IPS-NIHi7 (cell line): Measurements from ENCODE around the gene ACTN4.

Source experiments
- DNase-seq: peaks from one replicate; pipeline ENCODE4 v3.0.0; 2012; ENCODE audit warnings: mixed read lengths; ENCODE audit errors: extremely low spot score

The ACTN4 gene

GRCh38 chr19:38709671-38710415, 62.4 kb downstream of the ACTN4 start:
- no peak for DNase-seq

- no peak for DNase-seq
Observed at GRCh38 chr19:38710416-38710702, 62.9 kb downstream of the ACTN4 start.

- no peak for DNase-seq
Observed at GRCh38 chr19:38710928-38711725, 63.7 kb downstream of the ACTN4 start.

DNA sequence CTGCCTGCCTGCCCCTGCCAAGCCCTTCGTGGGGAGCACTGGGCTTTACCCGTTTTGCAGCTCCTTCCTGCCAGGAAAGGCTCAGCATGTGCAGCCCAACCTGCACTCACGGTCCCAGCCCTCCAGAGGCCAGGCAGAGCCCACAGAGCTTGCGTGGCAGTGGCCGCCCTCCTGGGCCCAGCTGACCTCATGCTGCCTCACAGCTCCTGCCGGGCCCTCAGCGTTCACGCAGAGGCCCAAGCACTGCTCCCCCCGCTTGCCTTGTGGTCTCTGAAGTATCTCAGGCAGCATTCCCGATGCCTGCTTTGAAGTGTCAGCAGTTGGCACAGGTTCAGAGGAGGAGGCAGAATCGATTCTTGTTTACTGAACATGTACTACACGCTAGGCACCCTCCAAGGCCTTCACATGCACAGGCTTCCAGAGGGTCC, 64.3 kb downstream of the ACTN4 start:
- DNase-seq: no peak

DNA sequence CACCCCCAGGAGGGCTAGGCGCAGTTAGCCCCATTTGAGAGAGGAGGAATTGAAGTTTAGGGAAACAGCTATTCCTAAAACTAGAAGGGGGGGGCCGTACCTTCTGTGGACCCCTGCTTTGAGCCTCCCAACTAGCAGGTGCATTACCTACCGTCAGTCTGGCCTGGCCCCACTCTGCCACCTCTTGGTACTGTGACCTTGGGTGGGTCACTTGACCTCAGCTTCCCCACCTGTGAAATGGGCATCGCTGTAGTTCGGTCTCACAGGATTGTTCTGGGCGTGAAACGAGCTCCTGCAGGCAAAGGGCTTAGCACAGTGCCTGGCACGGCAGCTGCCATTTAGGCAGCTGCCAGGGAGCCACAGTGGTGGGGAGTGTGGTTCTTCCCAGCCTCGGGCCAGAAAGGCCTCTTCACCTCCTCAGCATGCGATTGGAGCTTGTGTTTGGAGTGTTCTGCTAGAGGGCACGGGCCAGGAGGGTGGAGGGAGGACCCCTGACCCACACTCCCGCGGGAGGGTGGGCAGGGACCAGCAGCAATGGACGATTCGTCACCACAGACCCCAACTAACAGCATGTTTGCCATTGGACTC, 64.8 kb downstream of the ACTN4 start:
- no peak for DNase-seq

- DNase-seq: no peak
Observed at GRCh38 chr19:38713227-38713649, 65.8 kb downstream of the ACTN4 start.

DNA sequence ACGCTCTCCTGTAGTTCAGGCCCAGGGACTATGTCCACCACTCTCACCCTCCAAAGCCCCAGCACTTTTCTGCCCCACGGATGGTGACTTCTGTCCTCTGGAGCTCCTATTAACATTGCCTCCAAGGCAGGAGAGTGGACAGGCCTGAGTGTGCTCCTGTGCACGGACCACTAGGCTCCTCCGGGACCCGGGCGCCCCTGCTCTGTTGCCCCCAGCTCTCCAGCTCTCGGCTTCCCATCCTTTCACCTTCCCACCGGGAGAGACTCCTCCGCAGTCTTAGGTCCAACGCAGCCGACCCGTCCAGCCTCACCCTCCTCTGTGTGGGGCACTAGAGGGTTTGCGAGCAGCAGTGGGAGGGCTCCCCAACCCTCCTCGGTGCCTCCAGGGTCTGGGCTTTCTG, 66.4 kb downstream of the ACTN4 start:
- DNase-seq: no peak

- DNase-seq: no peak
Observed at GRCh38 chr19:38714354-38714778, 66.9 kb downstream of the ACTN4 start.

DNA sequence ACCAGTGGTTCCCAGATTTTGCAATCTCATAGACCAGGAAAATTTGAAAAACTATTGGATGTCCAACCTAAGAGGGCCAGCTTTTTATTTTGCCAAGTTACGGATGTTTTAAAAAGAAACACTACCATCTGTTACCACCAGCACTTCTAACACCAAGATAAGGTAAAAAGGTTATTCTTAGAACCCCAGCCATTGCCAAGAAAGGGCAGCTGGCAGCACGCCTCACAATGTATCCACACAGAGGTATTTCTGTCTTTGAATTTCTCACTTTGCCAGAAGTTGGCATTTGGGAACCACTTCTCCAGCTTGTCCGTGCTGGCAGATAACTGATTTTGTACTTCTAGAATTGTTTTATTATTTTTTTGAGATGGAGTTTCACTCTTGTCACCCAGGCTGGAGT, 68.1 kb downstream of the ACTN4 start:
- DNase-seq: no peak

GRCh38 chr19:38717051-38717450, 69.6 kb downstream of the ACTN4 start:
- DNase-seq: no peak

GRCh38 chr19:38717855-38718254, 70.4 kb downstream of the ACTN4 start:
- DNase-seq: no peak

GRCh38 chr19:38718747-38719543, 71.5 kb downstream of the ACTN4 start:
- DNase-seq: peak; percentile 76

DNA sequence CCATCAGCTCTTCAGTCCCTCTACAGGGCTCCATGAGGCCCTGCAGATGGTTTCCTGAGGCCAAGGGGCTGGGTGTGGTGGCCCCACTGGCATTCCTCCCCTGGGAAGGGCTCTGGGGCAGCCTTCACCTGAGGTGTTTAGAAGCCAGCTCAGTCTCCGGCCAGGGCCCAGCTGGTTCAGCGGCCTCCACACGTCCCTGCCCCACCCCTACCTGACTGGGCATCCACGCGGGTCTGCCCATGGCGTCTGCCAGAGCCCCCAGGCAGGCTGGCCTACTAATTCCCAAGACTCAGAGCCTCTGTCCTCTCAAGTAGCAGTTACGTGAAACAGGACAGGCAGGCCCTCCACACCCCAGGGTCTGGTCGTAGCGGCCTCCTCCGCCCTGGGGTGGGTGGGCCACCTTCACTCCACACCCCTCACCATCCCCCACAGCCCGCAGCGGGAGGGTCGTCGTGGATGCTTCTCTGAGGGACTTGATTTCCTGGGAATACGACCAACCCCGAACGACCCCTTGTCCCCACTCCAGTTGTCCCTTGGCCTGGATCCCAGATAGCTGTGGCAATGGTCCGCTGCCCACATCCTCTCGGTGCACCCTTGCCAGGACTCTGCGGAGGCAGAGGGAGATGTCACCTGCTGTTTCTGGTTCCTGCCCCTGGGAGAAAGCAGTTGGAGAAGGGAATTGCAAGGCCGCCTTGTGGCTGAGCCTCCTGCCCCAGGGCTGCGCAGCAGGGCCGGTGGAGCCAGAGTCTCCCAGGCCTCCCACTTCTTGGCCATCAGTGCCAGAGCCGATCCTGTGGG, 72.5 kb downstream of the ACTN4 start:
- no peak for DNase-seq

DNA sequence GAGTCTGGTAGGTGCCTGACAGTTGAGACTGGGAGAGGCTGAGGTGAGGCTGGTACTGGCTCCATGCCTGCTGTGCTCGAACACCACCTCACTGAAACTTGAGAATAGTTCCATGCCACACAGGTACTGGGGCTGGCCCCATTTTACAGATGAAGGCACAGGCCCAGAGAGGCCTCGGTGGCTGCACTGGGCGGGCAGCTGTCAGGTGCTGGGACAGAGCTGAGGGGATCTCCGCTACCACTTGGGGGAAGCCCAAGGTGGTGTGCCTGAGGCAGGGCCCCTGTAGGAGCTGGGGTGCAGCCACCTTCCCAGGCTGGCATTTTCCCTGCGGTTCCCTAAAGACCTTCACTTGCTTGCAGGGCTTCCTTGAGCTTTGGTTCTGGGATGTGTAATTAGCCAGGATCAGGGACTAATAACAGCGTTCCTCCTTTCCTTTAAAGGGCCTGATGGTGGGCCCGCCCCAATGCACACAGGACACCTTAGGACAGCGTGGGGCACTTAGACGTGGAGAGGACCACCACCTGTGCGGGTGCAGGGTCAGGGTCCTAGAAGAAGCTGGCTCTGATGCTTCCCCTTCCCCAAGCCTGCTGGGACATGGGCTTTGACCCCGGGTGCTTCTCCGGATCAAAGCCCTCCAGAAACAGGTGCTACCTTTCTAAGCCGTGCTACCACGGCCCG, 73.2 kb downstream of the ACTN4 start:
- no peak for DNase-seq

DNA sequence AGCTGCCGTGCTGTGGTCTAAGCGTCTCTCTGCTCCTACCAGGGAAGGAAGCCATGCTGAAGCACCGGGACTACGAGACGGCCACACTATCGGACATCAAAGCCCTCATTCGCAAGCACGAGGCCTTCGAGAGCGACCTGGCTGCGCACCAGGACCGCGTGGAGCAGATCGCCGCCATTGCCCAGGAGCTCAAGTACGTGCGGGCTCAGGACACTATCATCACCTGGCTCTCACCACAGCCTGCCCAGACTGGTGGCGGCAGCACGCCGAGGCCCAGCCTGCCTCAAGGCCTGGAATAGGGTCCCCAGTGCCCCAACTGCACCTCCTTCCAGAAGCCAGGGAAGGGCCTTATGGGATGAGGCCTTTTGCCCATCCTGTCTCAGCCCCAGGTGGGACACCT, 74.0 kb downstream of the ACTN4 start:
- no peak for DNase-seq

DNA sequence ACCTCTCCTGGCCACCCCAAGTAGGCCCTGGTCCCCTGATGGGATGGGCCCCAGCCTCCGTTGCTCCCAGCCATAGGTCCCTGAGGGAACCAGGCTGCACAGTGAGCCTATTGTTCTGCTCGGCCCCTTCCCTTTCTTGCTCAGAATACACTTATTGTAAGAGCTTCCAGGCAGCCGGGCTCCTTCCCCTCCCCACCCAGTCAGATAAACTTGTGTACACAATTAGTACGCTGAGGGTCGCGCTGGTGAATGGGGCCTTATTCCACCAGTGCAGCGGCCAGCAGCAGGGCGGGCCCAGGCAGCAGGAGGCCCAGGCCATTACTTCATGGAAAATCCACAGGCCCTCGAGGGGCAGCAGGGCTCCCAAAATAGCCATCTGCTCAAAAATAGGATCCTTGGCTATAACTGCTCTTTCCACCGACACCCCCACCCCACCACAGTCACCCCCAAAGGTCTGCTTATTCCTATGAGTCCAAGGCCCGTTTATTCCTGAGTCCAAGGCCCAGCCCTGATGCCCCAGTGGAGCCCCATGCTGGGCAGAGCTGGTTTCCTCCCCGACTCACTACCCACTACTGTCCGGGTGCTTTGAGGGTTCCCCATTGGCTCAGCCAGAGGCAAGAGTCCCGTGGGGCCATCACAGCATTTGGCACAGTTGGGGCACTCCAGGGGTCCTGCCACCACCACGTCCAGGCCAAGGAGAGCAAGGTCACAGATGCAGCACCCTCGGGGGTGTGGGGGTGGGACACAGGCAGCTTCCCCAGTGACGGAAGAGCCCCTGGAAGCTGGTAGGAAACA, 74.7 kb downstream of the ACTN4 start:
- no peak for DNase-seq

DNA sequence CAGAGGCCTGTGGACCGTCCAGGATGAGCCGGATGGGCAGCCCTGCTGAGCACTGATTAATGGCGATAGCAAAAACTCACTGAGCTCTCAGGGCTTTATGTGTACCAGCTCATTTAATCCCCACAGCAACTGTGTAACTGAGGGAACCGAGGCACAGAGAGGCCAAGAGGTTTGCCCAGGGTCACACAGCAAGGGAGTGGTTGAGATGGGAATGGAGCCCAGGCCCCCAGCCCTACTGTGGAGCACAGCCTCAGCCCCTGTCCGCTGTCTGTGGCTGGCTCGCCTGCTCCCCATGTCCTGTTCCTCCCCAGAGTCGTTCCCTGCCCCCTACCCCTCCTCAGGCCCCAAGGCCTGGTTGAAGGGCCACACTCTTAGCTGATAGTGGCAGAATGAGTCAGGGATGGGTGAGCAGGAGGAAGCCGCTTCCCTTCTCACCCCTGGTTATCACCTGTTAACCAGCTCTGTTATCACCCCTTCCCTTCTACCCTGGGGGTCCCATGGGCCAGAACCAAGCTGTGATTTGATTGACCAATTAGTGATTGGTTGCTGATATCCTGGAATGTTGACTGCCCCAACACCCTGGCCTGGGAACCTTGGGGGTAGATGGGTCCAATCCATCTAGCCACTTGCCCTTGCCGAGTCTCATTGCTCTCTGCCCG, 75.6 kb downstream of the ACTN4 start:
- no peak for DNase-seq

DNA sequence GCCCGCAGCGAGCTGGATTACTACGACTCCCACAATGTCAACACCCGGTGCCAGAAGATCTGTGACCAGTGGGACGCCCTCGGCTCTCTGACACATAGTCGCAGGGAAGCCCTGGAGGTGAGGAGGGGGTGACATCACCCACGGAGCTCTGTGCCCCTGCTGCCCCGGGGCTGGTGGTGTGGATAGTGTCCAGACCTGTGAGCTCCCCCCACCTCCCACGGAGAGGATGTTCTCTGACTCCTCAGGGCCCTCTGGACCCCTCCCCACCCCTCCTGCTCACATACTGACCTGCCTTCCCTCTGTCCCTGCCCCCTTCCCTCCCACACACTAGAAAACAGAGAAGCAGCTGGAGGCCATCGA, 76.1 kb downstream of the ACTN4 start:
- no peak for DNase-seq
